GM12872 (cell line): ENCODE measurements around the gene TACSTD2.

ENCODE experiments used
- CTCF ChIP-seq: IDR thresholded peaks from 3 replicates; pipeline ENCODE4 v1.5.1; 2011; ENCODE audit warnings: low read depth, mild to moderate bottlenecking, low read length, moderate library complexity; ENCODE audit not compliant: insufficient read depth

Gene TACSTD2

GRCh38 chr1:58551186-58552140 lies 25.6 kb downstream of the TACSTD2 start:
- no peak for TF ChIP-seq CTCF

- no peak for TF ChIP-seq CTCF
Measured at GRCh38 chr1:58548371-58548770, 28.7 kb downstream of the TACSTD2 start.

GRCh38 chr1:58546520-58547308 lies 30.3 kb downstream of the TACSTD2 start, which contains the start of gene OMA1:
TSS of gene OMA1 (minus strand) at chr1:58546726. CDS start at chr1:58539294, 7,432 bp downstream.
- peak; percentile 96 for TF ChIP-seq CTCF

- no peak for TF ChIP-seq CTCF
Measured at GRCh38 chr1:58545591-58546519, 31.2 kb downstream of the TACSTD2 start.

- TF ChIP-seq CTCF = no peak
Measured at GRCh38 chr1:58543260-58543659, 33.8 kb downstream of the TACSTD2 start.

- no peak for TF ChIP-seq CTCF
Measured at GRCh38 chr1:58539553-58539952, 37.5 kb downstream of the TACSTD2 start.
